Prostate gland (tissue), 2 donors: ENCODE data around the gene B3GNT9. TPM values are rescaled to one million over a fixed set of nuclear protein-coding genes. Genes with fewer than 3 reads are reported as not detected.

ENCODE experiments used
- DNase-seq: peaks from one replicate; pipeline ENCODE4 v3.0.0-alpha.2; 2019; ENCODE audit warnings: low spot score
- H3K27ac ChIP-seq, 2 donors: fragments of 200-600 bp; sonication (generic); 2 replicates each; pipeline ENCODE4 v1.5.1; 2017 to 2019
- H3K27me3 ChIP-seq: fragments of 200-600 bp; sonication (generic); replicated peaks from 2 replicates; pipeline ENCODE4 v1.5.1; 2019; ENCODE audit not compliant: insufficient read depth
- H3K36me3 ChIP-seq, 2 donors: fragments of 200-600 bp; sonication (generic); 1 replicate in 1 of 2; 2 replicates in 1 of 2; pipeline versions ENCODE4 v1.5.1 to v1.8.1; 2017 to 2019
- H3K4me1 ChIP-seq: fragments of 200-600 bp; sonication (generic); replicated peaks from 2 replicates; pipeline ENCODE4 v1.5.1; 2019
- H3K4me3 ChIP-seq, 2 donors: fragments of 200-600 bp; sonication (generic); 2 replicates each; pipeline ENCODE4 v1.5.1; 2017 to 2019
- H3K9me3 ChIP-seq: fragments of 200-600 bp; sonication (generic); 2 replicates; pipeline ENCODE4 v1.5.1; 2017
- POLR2A ChIP-seq: fragments of 450-650 bp; IDR thresholded peaks from one replicate; pipeline ENCODE4 v1.6.1; 2016; ENCODE audit warnings: antibody characterized with exemption, mild to moderate bottlenecking
- POLR2AphosphoS5 ChIP-seq: sonication (generic); formaldehyde crosslinking; IDR thresholded peaks from one replicate; pipeline ENCODE4 v1.6.1; 2017; ENCODE audit warnings: antibody characterized with exemption
- WGBS: methylation state at CpG from one replicate; pipeline ENCODE4 v1.1.5; 2018; 5-methylcytosine and 5-hydroxymethylcytosine counted together
- intact Hi-C: fragments of 100-400 bp; cut with DNase I; formaldehyde crosslinking; loops from one replicate; pipeline ENCODE4 v1.14.2; 2022
- total RNA-seq, 2 donors: library from RNA; depleted of rRNA; stranded (reverse); fragments of >200 nt; gene quantifications; one replicate each; pipeline ENCODE4 v1.1.0, GENCODE V29; 2016
- TF ChIP-seq, protein P1 (sequence below), 4 experiments: fragments of 200-600 bp in 2 of 4; fragments of 450-650 bp in 2 of 4; sonication (generic) in 2 of 4; IDR thresholded peaks; 1 replicate in 3 of 4; 2 replicates in 1 of 4; pipeline ENCODE4 v1.5.1; 2016 to 2019; ENCODE audit warnings: antibody characterized with exemption in 4 of 4, mild to moderate bottlenecking in 2 of 4, moderate library complexity in 2 of 4

The B3GNT9 gene
- total RNA-seq, 2 donors from 2014 or later = 32.1 to 37.3 TPM

- DNase-seq = peak; percentile 82
- Histone ChIP-seq H3K9me3 (no peaks in the 10 kb centered on the region), H3K27ac (peak overlapping the region in 1 of 2 donors; percentile 50), H3K4me1 (no peaks in the 10 kb centered on the region), H3K4me3 (no peak overlapping the region), H3K27me3 (no peaks in the 10 kb centered on the region), H3K36me3 (no peaks in the 10 kb centered on the region)
- intact Hi-C loops = no loop called here
- 52% methylated on average over 6 of the region's 6 CpGs for WGBS
- TF ChIP-seq POLR2A (no peak), POLR2AphosphoS5 (peak; percentile 70)
Measured at GRCh38 chr16:67104845-67105244, 46.0 kb downstream of the B3GNT9 start.

GRCh38 chr16:67104061-67104460 lies 46.7 kb downstream of the B3GNT9 start:
- intact Hi-C loops = no loop called here
- DNase-seq = no peak
- WGBS = 62% methylated on average over 4 of the region's 4 CpGs
- Histone ChIP-seq H3K27me3 (no peaks in the 10 kb centered on the region), H3K27ac (no peak overlapping the region), H3K9me3 (no peaks in the 10 kb centered on the region), H3K4me1 (no peaks in the 10 kb centered on the region), H3K36me3 (no peaks in the 10 kb centered on the region), H3K4me3 (no peak overlapping the region)
- TF ChIP-seq POLR2AphosphoS5 = no peak
- TF ChIP-seq POLR2A = no peak
- TF ChIP-seq, protein P1, sequence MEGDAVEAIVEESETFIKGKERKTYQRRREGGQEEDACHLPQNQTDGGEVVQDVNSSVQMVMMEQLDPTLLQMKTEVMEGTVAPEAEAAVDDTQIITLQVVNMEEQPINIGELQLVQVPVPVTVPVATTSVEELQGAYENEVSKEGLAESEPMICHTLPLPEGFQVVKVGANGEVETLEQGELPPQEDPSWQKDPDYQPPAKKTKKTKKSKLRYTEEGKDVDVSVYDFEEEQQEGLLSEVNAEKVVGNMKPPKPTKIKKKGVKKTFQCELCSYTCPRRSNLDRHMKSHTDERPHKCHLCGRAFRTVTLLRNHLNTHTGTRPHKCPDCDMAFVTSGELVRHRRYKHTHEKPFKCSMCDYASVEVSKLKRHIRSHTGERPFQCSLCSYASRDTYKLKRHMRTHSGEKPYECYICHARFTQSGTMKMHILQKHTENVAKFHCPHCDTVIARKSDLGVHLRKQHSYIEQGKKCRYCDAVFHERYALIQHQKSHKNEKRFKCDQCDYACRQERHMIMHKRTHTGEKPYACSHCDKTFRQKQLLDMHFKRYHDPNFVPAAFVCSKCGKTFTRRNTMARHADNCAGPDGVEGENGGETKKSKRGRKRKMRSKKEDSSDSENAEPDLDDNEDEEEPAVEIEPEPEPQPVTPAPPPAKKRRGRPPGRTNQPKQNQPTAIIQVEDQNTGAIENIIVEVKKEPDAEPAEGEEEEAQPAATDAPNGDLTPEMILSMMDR (IDR thresholded peaks at IDR 0.05) = no peak

GRCh38 chr16:67101311-67102082 lies 49.3 kb downstream of the B3GNT9 start:
- Histone ChIP-seq H3K9me3 (no peaks in the 10 kb centered on the region), H3K27me3 (no peaks in the 10 kb centered on the region), H3K4me1 (no peaks in the 10 kb centered on the region), H3K36me3 (no peaks in the 10 kb centered on the region), H3K4me3 (no peak overlapping the region), H3K27ac (no peak overlapping the region)
- 88% methylated on average over 4 of the region's 4 CpGs for WGBS
- no peak for DNase-seq
- TF ChIP-seq POLR2A = no peak
- TF ChIP-seq, protein P1 (IDR thresholded peaks at IDR 0.05) = no peak
- no peak for TF ChIP-seq POLR2AphosphoS5
- intact Hi-C loops = no loop called here

- WGBS = 95% methylated on average over 1 of the region's 1 CpG
- no peaks in the 10 kb centered on the region for H3K4me1 ChIP-seq
Measured at GRCh38 chr16:67100569-67101310, 50.1 kb downstream of the B3GNT9 start.

GRCh38 chr16:67098599-67098998 lies 52.2 kb downstream of the B3GNT9 start:
- intact Hi-C loops = no loop called here
- no peak for DNase-seq
- Histone ChIP-seq H3K27me3 (no peaks in the 10 kb centered on the region), H3K27ac (no peak overlapping the region), H3K4me3 (no peak overlapping the region), H3K9me3 (no peaks in the 10 kb centered on the region), H3K4me1 (no peaks in the 10 kb centered on the region), H3K36me3 (no peaks in the 10 kb centered on the region)
- TF ChIP-seq, protein P1 (IDR thresholded peaks at IDR 0.05) = no peak
- no peak for TF ChIP-seq POLR2AphosphoS5
- no peak for TF ChIP-seq POLR2A
- 90% methylated on average over 2 of the region's 2 CpGs for WGBS

More at GRCh38 chr16:67100569-67101310, 50.1 kb downstream of the B3GNT9 start:
- Histone ChIP-seq H3K9me3 (no peaks in the 10 kb centered on the region), H3K27ac (no peak overlapping the region), H3K36me3 (no peaks in the 10 kb centered on the region), H3K4me3 (no peak overlapping the region), H3K27me3 (no peaks in the 10 kb centered on the region)
- intact Hi-C loops = no loop called here
- no peak for TF ChIP-seq POLR2AphosphoS5
- TF ChIP-seq POLR2A = no peak
- TF ChIP-seq, protein P1 (IDR thresholded peaks at IDR 0.05) = peak in 1 of 4 experiments; percentile 25
- DNase-seq = no peak
